RWPE1 (cell line): Measurements from ENCODE around the gene ATP2B2.

ENCODE experiments used
- CTCF ChIA-PET: fragments of 350-600 bp; sonication (Branson Sonifier 250); formaldehyde crosslinking; extraction: SDS; loops from one replicate; lab custom pipeline; 2021; lab: Yijun Ruan, JAX
- POLR2A ChIA-PET: fragments of 400-600 bp; formaldehyde crosslinking; extraction: SDS; loops from one replicate; lab custom pipeline; 2020; ENCODE audit warnings: antibody characterized with exemption; ENCODE audit not compliant: low non-redundant PET; lab: Yijun Ruan, JAX
- DNase-seq: peaks from one replicate; pipeline ENCODE4 v3.0.0; 2012; ENCODE audit warnings: low spot score
- H3K27ac ChIP-seq: fragments of 450-650 bp; 2 replicates; pipeline ENCODE4 v1.5.1; 2017
- TF ChIP-seq, protein P1 (sequence below): fragments of 450-650 bp; conservative IDR thresholded peaks from 2 replicates; pipeline ENCODE4 v1.5.1; 2017; ENCODE audit warnings: low read depth, mild to moderate bottlenecking

Gene ATP2B2

DNA sequence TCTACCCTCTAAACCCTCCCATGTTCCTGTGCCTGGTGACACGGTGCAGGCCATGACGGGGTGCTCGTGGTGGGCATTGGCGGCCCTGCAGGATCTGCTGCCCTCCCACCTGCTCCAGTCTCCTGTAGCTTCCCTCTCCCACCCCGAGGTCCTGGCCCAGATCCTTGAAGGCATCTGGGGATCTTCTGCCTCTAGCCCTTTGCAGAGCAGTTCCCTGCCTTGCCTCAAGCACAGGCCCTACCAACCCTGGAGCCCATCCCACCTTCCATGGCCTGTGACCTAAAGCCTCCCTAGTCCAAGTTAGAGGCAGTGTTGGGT lies 157.0 kb downstream of the ATP2B2 start:
- CTCF ChIA-PET, result no interaction called here
- POLR2A ChIA-PET, result no interaction called here
- H3K27ac ChIP-seq, result no peak overlapping the region
- TF ChIP-seq, protein P1, sequence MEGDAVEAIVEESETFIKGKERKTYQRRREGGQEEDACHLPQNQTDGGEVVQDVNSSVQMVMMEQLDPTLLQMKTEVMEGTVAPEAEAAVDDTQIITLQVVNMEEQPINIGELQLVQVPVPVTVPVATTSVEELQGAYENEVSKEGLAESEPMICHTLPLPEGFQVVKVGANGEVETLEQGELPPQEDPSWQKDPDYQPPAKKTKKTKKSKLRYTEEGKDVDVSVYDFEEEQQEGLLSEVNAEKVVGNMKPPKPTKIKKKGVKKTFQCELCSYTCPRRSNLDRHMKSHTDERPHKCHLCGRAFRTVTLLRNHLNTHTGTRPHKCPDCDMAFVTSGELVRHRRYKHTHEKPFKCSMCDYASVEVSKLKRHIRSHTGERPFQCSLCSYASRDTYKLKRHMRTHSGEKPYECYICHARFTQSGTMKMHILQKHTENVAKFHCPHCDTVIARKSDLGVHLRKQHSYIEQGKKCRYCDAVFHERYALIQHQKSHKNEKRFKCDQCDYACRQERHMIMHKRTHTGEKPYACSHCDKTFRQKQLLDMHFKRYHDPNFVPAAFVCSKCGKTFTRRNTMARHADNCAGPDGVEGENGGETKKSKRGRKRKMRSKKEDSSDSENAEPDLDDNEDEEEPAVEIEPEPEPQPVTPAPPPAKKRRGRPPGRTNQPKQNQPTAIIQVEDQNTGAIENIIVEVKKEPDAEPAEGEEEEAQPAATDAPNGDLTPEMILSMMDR, result no peak
- DNase-seq, result no peak

DNA sequence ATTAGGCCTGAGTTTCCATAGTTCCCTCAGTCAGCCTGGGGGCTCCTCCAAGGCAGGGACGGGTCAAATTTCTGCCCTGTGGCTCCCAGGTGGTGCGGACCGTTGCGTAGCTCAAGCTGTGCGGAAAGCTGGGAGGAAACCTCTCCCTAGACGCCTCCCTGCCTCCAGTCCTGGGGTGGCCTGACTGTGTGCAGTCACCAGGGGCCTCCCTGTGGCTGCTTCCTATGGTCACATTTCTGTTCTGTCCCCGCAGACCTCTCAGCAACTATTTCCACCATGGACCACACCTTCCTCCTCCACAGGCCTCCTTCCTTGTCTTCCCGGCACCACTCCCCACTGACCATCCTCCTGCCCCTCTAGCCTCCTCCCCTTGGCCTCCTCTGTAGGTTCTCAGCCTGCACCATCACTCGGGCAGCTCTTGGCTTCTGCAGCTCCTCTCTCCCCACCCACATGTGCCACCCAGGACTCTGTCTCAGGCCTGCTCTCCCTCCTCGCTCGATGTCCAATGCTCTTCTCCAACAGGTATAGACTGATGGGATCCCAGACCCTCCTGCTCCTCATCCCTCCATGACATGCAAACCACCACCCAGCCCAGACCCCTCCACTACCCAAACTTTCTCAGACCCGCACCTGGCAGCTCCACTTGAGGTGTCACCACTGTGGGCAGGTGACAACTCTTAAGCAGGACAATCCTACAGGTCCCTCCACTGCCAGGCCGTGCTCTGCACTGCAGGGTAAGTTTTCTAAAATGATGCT lies 157.6 kb downstream of the ATP2B2 start:
- no peak for DNase-seq
- POLR2A ChIA-PET, result no interaction called here
- no peak overlapping the region for H3K27ac ChIP-seq
- TF ChIP-seq, protein P1, result no peak
- CTCF ChIA-PET, result no interaction called here

DNA sequence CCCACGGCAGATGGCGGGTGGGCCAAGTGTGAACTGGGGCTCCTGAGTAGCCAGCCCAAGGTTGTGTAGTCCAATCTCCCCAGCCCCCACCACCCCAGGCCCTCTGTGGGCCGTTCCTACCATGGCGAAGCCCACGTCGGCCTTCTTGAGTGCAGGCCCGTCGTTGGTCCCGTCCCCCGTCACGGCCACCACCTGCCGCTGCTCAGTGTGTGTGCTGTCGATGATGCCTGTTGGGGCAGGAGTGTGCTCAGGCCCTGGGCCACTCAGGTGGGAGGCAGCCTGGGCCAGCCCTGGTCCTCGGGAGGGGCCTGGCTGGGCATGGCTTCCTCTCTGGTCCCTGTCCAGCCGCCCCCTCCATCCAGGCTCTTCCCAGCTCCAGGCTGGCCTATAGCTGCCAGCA lies 159.5 kb downstream of the ATP2B2 start:
- no peak for DNase-seq
- ChIA-PET POLR2A (no interaction called here), CTCF (no interaction called here)
- TF ChIP-seq, protein P1, result no peak
- H3K27ac ChIP-seq, result no peak overlapping the region

DNA sequence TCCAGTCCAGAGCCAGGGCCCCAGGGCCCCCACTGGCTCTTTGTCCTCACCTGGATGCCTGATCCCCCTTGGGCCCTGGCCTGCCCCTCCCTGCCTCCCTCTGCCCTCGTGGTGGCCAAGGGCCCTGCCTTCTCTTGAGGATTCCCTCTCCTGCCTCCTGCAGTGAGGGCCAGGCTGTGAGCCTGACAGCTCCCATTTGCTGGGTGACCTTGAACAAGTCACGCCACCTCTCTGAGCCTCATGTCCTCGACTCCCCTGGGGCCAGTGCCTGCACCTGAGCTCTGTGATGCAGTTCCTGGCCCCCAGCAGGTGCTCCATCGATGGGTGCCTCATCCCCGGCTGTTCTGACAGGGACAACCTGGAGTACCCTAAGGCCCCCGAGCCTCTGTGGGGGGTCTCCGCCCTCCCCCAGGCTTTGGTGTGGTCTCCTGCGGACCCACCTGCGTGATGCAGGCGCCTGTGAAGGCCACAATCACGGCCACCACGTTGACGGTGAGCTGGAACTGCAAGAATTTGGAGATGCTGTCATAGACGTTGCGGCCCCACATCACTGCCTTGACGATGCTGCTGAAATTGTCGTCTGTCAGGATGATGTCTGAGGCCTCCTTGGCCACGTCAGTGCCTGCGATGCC lies 160.3 kb downstream of the ATP2B2 start:
- POLR2A ChIA-PET, result no interaction called here
- TF ChIP-seq, protein P1, result no peak

DNA sequence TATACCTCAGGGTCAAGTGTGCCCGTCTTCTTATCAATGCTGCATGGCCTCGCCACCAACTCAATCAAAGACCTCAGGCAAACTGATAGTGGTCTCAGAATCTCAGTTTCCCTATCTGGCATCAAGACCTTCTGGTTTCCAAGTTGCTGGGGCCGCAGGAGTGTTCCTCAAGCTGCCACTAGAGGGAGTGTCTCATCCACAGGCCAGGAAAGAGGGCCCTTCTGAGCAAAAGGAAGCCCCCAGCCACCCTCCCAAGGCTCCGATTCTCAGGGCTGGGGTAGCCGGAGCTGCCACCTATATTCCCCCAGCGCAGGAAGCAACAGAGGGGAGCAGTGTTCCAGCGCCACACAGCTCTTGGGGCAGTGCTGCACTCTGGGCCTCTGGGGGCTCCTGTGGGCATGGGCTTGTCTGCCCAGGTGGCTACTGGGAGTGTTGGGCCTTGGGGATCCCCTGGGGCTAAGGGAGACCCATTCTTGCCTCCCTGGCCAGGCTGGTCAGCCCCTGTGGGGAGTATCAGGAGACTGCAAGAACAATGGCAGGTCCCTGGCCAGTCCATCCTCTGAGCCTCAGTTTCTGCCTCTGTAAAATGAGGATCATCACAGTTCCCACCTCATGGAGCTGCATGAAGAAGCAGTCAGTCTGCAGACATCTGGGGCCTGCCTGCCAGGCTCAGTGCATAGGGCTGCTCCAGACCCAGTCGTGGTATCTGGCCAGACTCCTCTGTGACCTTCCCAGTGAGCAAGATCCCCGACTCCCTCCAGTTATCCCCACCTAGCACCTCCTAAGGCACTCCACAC lies 161.0 kb downstream of the ATP2B2 start:
- no peak overlapping the region for H3K27ac ChIP-seq
- TF ChIP-seq, protein P1, result peak; percentile 96
- POLR2A ChIA-PET, result no interaction called here
- peak; percentile 32 for DNase-seq
- CTCF ChIA-PET, result interaction anchor here (0.6 to 1.0 kb wide), 6 partner anchors 12 to 396 kb away, joined by 3 to 5 read pairs (median 3); partner anchors contain the start of gene SEC13

More for the DNA sequence above, 160.3 kb downstream of the ATP2B2 start:
- no peak overlapping the region for H3K27ac ChIP-seq
- no peak for DNase-seq
- CTCF ChIA-PET, result interaction anchor here (0.6 kb wide), 2 partner anchors 87 to 299 kb away, joined by 3 read pairs; no protein-coding TSS in a partner anchor

DNA sequence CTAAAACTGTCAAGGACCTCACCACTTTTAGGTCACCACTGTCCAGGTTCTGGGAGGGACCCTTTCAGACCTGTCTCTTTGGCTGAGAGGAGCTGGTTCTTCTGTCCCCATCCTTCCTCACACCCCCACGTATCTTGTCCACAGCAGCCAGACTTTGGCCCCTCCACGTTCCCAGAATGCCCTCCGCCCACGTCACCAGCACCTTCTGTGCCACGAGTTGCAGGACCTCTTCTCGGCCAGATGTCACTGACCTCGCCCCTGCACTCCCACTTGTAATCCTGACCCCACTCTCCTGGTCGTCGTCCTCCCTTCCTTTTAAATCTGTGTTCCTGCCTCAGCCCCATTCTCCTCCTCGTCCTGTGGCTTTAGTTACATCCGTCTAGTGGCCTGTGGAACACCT lies 161.9 kb downstream of the ATP2B2 start:
- ChIA-PET POLR2A (no interaction called here), CTCF (interaction anchor here (0.6 to 1.0 kb wide), 5 partner anchors 11 to 497 kb away, joined by 3 to 5 read pairs (median 4); partner anchors contain the start of gene SEC13)
- DNase-seq, result no peak
- no peak overlapping the region for H3K27ac ChIP-seq
- TF ChIP-seq, protein P1, result no peak
